ENCODE data around the gene KAZN.
A peak's percentile ranks its signal among the peaks of the same experiment; 100 is the strongest.

The KAZN gene

GRCh38 chr1:14648896-14649855, 50.7 kb downstream of the KAZN start:
- DNase-seq, result no peak

- DNase-seq, result no peak
Measured at GRCh38 chr1:14649976-14650375, 51.5 kb downstream of the KAZN start.

GRCh38 chr1:14650951-14651350, 52.5 kb downstream of the KAZN start:
- no peak for DNase-seq

GRCh38 chr1:14652840-14653239, 54.4 kb downstream of the KAZN start:
- DNase-seq, result no peak

GRCh38 chr1:14653461-14653960, 55.0 kb downstream of the KAZN start:
- DNase-seq, result no peak

GRCh38 chr1:14654554-14654953, 56.1 kb downstream of the KAZN start:
- no peak for DNase-seq

GRCh38 chr1:14655385-14655784, 56.9 kb downstream of the KAZN start:
- no peak for DNase-seq

- no peak for DNase-seq
Measured at GRCh38 chr1:14656384-14656937, 58.0 kb downstream of the KAZN start.

- no peak for DNase-seq
Measured at GRCh38 chr1:14658642-14659041, 60.2 kb downstream of the KAZN start.

- DNase-seq, result no peak
Measured at GRCh38 chr1:14659913-14660312, 61.4 kb downstream of the KAZN start.

- no peak for DNase-seq
Measured at GRCh38 chr1:14660801-14661200, 62.3 kb downstream of the KAZN start.

- peak; percentile 54 for DNase-seq
Measured at GRCh38 chr1:14661222-14661621, 62.7 kb downstream of the KAZN start.

- DNase-seq, result no peak
Measured at GRCh38 chr1:14662116-14662515, 63.6 kb downstream of the KAZN start.

- no peak for DNase-seq
Measured at GRCh38 chr1:14663773-14664172, 65.3 kb downstream of the KAZN start.

- no peak for DNase-seq
Measured at GRCh38 chr1:14666373-14666772, 67.9 kb downstream of the KAZN start.

- no peak for DNase-seq
Measured at GRCh38 chr1:14666962-14667650, 68.6 kb downstream of the KAZN start.

GRCh38 chr1:14667651-14667984, 69.1 kb downstream of the KAZN start:
- no peak for DNase-seq

GRCh38 chr1:14668538-14668937, 70.1 kb downstream of the KAZN start:
- no peak for DNase-seq

- DNase-seq, result no peak
Measured at GRCh38 chr1:14672005-14672404, 73.5 kb downstream of the KAZN start.

- DNase-seq, result no peak
Measured at GRCh38 chr1:14674030-14674429, 75.5 kb downstream of the KAZN start.

GRCh38 chr1:14676400-14676799, 77.9 kb downstream of the KAZN start:
- DNase-seq, result no peak

- DNase-seq, result no peak
Measured at GRCh38 chr1:14677292-14677971, 78.9 kb downstream of the KAZN start.

GRCh38 chr1:14678011-14678638, 79.6 kb downstream of the KAZN start:
- no peak for DNase-seq
